ENCODE data around the gene RNF128.

The RNF128 gene

GRCh38 chrX:106726485-106727437 lies at the start of gene RNF128:
Gene RNF128, plus strand, starts transcription at chrX:106726701. Its CDS starts 213 bp downstream, at chrX:106726914.
- peak; percentile 79 for DNase-seq (ENCODE audit: low spot score)

- DNase-seq (ENCODE audit: low spot score) = no peak
These were observed 45.8 kb upstream of the RNF128 start for GRCh38 chrX:106680716-106681115.

GRCh38 chrX:106684207-106684606 lies 42.3 kb upstream of the RNF128 start:
- no peak for DNase-seq (ENCODE audit: low spot score)

DNA sequence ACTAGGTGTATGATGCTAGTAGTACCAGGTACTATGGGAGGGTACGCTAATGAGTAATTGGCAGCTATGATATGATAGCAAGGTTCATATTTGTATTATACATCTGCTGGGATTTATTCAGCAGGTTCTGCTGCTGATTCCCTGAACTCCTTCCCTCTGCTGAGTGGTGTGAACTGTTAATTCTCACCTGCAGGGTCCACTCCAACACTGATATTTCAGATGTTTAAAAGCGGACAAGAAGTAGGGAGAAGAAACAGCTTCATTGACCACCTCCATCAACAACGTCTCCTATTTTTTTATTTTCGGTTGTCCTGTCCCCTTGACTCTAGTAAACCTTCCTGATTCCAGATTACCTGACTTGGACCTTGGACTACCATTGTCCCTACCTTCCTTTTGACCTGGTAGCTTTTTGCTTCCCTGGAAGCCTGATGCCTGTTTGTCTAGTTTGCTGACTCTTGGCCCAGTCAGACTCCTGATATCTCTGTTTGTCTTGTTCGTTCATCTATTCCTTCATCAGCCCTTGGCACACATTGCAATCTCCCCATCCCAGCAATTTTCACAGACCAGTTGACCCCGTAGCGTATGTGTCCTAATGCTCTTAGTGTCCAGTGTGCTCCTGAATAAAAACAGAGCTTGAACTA lies 34.0 kb upstream of the RNF128 start:
- peak; percentile 18 for DNase-seq (ENCODE audit: low spot score)

- no peak for DNase-seq (ENCODE audit: low spot score)
These were observed 30.0 kb upstream of the RNF128 start for GRCh38 chrX:106696502-106696901.

DNA sequence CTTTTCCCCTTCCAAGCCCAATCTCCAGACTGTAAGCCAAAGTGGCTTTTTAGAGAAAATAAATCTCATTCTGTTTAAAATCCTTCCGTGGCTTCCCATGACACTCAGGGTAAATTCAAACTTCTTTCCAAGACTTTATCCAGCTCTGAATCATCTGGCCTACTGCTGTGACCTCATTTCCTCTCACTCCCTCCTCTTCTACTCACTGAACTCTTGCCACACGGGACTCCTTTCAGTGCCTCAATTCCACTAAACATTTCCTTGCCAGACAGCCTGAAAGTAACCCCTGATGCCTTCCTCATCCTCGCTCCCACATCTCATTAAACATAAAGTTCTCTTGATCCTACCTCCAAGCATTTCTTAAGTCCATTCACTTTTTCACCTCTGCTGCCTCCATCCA lies 27.8 kb upstream of the RNF128 start:
- no peak for DNase-seq (ENCODE audit: low spot score)

DNA sequence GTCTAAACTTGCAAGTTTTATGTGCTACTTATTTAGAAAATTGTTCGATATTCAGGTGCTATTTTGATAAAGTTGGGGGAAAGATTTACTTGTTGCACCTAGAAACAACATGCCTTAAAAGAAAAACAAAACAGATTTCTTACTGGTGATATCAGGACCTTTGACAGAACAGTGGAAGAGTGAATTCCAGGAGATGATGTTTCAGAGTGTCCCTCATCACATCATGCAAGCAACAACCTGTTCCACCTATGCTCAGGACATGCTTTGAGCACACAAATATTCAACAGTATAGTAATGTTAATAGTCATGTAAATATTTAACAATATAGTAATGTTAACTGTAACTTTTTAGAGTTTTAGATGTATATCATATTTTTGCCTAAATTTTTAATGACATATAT lies 23.9 kb upstream of the RNF128 start:
- no peak for DNase-seq (ENCODE audit: low spot score)

DNA sequence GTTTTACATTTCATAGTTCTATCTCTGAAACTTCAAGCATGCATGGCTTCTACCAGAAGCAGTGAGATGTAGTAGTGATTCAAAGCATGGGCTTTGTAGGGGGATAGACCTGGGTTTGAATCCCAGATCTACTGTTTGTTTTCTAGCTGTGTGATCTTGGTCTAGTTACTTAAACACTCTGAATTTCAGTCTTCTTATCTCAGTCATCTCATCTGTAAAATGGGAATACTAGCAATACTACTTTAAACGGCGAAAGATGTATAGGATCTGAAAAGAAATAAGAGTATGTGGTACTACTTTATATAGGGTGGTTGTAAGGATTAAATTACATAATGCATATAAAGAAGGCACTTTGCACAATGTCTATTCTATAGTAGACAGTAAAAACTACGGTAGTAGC lies 20.0 kb upstream of the RNF128 start:
- DNase-seq (ENCODE audit: low spot score) = no peak

DNA sequence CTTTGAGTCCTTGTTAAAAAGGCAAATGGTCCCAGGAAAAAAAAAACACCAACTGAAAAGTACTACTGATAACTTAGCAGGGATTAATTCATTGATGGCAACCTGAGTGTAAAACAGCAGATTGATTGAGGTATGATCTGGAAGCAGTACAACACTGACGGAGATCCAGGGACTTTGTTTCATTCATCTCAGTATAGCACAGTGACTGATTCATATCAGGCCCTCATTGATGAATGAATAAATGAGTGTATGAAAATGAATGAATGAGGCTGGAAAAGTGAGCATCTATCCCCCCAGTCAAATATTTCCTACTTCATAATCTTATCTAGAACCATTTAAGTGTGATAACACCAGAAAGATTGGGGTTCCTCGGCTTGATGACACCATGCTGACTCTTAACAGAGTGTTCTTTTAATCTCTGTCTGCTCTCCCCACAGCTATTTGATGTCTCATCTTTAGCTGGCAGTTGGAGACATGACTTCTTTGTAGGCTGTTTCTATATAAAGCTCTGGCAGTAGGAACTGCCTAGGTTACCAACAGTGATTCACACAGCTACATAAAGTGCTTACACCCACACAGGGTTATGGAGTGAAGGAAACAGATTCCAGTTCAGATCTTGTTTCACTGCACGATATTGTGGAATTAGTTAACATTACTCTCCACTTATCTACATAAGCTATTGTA lies 18.6 kb upstream of the RNF128 start:
- DNase-seq (ENCODE audit: low spot score) = no peak

- DNase-seq (ENCODE audit: low spot score) = no peak
These were observed 15.7 kb upstream of the RNF128 start for GRCh38 chrX:106710771-106711170.

DNA sequence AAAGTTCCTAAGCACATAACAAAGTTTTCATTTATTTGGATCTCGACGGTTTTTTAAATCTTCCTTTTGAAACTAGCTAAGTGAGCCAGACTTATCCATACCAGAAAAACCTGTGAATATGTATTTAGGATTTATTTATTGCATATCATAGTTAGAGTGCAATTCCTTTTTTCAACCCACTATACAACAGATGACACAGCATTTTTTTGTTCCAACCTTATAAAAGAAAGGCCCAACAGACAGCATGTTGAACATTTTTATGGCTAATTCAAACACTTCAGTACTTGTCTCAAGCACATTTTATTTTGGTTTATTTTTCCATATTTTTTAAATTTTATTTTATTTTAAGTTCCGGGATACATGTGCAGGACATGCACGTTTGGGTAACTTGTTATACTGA lies 15.1 kb upstream of the RNF128 start:
- DNase-seq (ENCODE audit: low spot score) = no peak

- no peak for DNase-seq (ENCODE audit: low spot score)
These were observed 10.5 kb upstream of the RNF128 start for GRCh38 chrX:106716004-106716403.

- no peak for DNase-seq (ENCODE audit: low spot score)
These were observed 10.0 kb upstream of the RNF128 start for GRCh38 chrX:106716463-106716862.

GRCh38 chrX:106718709-106719108 lies 7.8 kb upstream of the RNF128 start:
- no peak for DNase-seq (ENCODE audit: low spot score)

- no peak for DNase-seq (ENCODE audit: low spot score)
These were observed 570 bp upstream of the RNF128 start for GRCh38 chrX:106725931-106726330.

DNA sequence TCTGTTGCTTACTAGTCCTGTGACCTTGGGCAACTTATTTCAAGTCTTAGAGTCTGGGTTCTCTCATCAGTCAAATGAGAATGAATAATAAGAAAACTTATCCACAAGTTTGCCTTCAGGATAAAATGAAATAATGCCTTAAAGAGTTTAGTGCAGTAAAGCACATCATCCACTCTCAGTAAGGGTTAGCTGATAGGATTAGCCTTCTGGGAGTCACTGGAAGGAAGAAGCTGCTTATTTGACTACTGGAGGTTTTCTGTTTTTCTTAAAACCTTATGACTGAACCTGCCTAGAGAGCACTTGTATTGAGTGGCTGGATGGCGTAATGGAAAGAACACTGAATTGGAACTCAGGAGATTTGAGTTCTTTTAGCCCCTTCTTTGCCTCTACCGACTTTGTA lies 1.8 kb downstream of the RNF128 start:
- DNase-seq (ENCODE audit: low spot score) = no peak

DNA sequence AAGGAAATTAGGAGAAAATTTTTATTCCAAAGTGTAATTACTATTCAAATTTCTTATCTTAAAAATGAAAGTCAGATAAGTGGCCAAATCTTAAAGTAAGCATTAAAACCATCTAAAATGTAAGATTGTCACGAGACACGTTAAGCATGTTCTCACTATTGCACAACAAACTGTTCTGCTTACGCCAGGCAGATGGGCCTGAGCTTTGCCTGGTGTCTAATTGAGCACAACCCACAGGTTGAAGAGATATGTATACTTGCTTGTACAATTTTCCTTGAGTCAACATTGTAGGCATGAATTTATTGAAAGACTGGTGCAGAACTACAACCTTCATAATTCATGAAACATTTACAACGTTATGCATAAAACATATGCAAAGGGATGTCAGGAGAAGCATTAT lies 3.9 kb downstream of the RNF128 start:
- no peak for DNase-seq (ENCODE audit: low spot score)

DNA sequence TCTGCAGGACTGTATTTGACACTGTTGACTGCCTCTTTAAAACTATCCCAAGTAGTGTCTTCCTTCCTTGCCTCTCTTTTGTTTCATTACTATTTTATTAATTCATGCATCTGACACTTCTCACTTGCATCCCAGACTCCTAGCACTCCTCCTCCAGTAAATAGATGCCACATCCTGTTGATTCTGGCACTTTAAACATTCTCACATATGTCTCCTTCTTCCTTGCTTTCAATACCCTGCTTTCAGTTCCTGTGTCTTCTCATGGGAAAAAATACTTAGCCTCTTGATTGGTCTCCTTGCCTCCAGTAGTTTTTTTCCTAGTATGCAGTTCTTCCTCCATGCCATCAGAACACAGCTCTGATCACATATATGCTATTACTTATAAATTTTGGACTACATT lies 5.1 kb downstream of the RNF128 start:
- DNase-seq (ENCODE audit: low spot score) = no peak

DNA sequence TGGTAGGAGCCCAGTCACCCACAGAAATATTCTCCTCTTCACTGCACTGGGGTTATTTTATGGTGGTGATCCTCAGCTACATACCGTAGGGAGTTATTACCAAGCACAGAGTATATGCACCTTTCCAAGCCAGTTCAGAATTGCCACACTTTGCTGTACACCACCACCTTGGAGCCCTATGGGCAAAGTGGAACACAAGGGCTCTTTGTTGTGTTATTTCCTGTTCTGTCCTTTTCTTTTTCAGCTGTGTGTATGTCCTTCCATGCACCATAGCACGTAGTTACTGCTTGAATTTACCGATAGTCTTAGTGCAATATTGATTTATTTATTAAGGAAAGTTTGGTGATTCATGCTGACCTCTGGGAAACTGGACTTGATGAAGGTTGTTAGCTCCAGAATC lies 8.3 kb downstream of the RNF128 start:
- DNase-seq (ENCODE audit: low spot score) = no peak

DNA sequence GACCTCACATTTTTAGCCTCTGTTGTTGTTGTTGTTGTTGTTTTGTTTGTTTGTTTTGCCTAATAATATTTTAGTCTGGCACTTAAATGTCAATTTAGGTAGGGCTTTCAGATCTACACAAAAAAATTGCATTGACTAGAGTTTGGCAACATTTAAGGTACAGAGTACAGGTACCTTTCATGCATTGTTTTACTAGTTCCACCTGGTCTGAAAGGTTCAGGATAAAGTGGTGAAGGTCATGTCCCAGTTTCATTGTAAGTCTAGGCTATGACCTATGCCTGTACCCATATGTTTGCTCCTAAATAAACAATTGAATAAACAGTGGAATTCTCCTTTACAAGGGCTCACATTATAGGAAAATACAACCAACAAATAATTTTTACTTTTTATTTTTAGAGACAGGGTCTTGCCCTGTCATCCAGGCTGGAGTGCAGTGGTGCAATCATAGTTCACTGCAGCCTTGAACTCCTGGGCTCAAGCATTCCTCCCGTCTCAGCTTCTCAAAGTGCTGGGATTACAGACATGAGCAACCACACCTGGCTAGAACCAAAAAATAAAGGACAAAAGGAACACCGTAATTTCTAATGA lies 13.8 kb downstream of the RNF128 start:
- DNase-seq (ENCODE audit: low spot score) = no peak

DNA sequence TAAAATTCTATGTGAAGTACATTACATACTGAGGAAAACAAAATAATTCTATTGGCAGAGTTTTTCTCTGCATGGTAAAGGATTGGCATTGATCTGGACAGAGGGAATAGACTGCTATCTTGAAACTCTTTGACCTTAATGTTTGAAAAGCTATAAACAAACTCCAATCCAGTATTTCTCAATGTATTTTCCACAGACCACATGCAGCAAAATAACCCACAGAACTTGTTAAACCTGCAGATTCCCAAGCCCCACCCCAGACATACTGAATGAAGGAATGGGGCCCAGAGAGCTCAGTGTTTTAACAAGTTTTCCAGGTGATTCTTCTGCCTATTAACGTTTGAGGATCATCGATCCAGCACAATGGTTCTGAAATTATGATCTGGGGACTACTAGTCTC lies 15.7 kb downstream of the RNF128 start:
- no peak for DNase-seq (ENCODE audit: low spot score)

DNA sequence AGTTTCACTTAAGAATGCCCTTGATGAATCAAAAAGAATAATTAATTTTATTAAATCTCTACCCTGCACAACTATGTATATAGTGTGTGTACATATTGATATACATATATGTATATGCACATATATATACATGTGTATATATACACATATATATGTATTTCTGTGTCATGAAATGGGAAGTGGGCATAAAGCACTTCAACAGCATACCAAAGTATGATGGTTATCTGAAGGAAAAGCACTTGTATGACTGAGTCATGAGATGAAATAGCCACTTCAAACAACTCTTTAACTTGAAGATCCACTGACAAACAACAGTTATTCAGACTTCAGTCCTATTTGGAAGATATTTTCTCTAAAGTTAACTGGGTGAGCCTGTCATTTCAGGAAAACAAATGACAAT lies 16.3 kb downstream of the RNF128 start:
- DNase-seq (ENCODE audit: low spot score) = no peak

- no peak for DNase-seq (ENCODE audit: low spot score)
These were observed 21.9 kb downstream of the RNF128 start for GRCh38 chrX:106748377-106748776.

Data from HuH-7 (cell line).